SJCRH30 (cell line): ENCODE results near the gene GPS1. TPM values are rescaled to one million over a fixed set of nuclear protein-coding genes. Genes with fewer than 3 reads are reported as not detected.

Experiments used
- DNase-seq, 2 experiments: peaks; one replicate each; pipeline ENCODE4 v3.0.0-alpha.2; 2015 to 2020
- H3K27ac ChIP-seq: fragments of 250-450 bp; sonication (Bioruptor Pico); 2 replicates; pipeline ENCODE4 v1.5.1; 2020; ENCODE audit warnings: mild to moderate bottlenecking, moderate library complexity
- H3K27me3 ChIP-seq: fragments of 250-450 bp; sonication (Bioruptor Pico); 2 replicates; pipeline ENCODE4 v1.5.1; 2020; ENCODE audit warnings: mild to moderate bottlenecking, moderate library complexity
- H3K36me3 ChIP-seq: fragments of 250-450 bp; sonication (Bioruptor Pico); 2 replicates; pipeline ENCODE4 v1.5.1; 2020; ENCODE audit warnings: mild to moderate bottlenecking, moderate library complexity
- H3K4me1 ChIP-seq: fragments of 250-450 bp; sonication (Bioruptor Pico); 2 replicates; pipeline ENCODE4 v1.5.1; 2020; ENCODE audit warnings: mild to moderate bottlenecking, moderate library complexity
- H3K4me3 ChIP-seq: fragments of 250-450 bp; sonication (Bioruptor Pico); 2 replicates; pipeline ENCODE4 v1.5.1; 2020; ENCODE audit warnings: mild to moderate bottlenecking, moderate library complexity
- H3K9me3 ChIP-seq: fragments of 250-450 bp; sonication (Bioruptor Pico); replicated peaks from 2 replicates; pipeline ENCODE4 v1.5.1; 2020; ENCODE audit warnings: mild to moderate bottlenecking, moderate library complexity
- total RNA-seq: library from RNA; depleted of rRNA; stranded (reverse); fragments of >200 nt; shearing (Covaris generic); gene quantifications from 2 replicates; pipeline ENCODE4 v1.2.3, GENCODE V29; 2014

The GPS1 gene
- total RNA-seq, 1 experiment from 2014 or later, result 168 TPM

DNA sequence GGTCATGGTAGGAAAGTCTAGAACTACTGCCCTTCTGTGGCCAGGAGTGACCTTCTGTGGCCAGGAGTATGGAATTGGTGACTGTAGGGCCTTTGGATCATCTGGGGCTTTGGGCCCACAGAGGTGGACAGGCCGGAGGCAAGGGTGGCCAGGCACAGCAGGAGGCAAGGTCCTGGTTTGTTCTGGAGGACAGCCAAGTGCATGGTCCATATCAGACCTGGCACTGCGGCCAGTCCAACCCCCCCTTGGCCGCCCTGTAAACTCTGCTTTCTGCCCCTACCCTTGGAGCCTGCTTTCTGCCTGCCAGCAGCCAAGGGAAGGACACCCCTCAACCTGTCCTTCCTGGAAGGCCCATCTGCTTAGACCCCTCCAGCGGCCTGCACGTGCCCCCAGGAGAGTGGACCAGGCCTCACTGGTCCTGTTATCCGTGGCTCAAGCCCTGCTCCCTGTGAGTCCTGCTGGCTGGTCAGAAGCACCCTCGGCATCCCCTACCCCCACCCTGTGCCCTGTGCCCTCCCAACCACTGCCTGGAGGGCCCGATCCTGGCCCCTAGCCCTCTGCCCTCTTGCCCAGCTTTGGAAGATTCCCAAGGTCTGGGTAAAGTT, 11.9 kb upstream of the GPS1 start:
- H3K27me3 ChIP-seq, result no peaks in the 10 kb centered on the region
- DNase-seq, result no peak
- H3K4me3 ChIP-seq, result no peak overlapping the region
- no peaks in the 10 kb centered on the region for H3K36me3 ChIP-seq
- H3K9me3 ChIP-seq, result no peaks in the 10 kb centered on the region
- peaks cover 3% of the 10 kb centered on the region; the same call in 1 of the 2 replicates for H3K4me1 ChIP-seq
- H3K27ac ChIP-seq, result no peak overlapping the region

GRCh38 chr17:82041144-82041814, 10.4 kb upstream of the GPS1 start:
- no peak overlapping the region for H3K4me3 ChIP-seq
- no peaks in the 10 kb centered on the region for H3K27me3 ChIP-seq

GRCh38 chr17:82042649-82043048, 9.0 kb upstream of the GPS1 start:
- Histone ChIP-seq H3K36me3 (no peaks in the 10 kb centered on the region), H3K27me3 (no peaks in the 10 kb centered on the region), H3K4me1 (no peaks in the 10 kb centered on the region), H3K9me3 (no peaks in the 10 kb centered on the region), H3K4me3 (no peak overlapping the region), H3K27ac (no peak overlapping the region)
- DNase-seq, result no peak

More at GRCh38 chr17:82041144-82041814, 10.4 kb upstream of the GPS1 start:
- no peaks in the 10 kb centered on the region for H3K36me3 ChIP-seq
- no peak for DNase-seq
- H3K4me1 ChIP-seq, result peaks cover 3% of the 10 kb centered on the region; the same call in 1 of the 2 replicates
- no peaks in the 10 kb centered on the region for H3K9me3 ChIP-seq
- no peak overlapping the region for H3K27ac ChIP-seq

GRCh38 chr17:82043507-82043906, 8.2 kb upstream of the GPS1 start:
- Histone ChIP-seq H3K27ac (no peak overlapping the region), H3K9me3 (no peaks in the 10 kb centered on the region), H3K4me3 (no peak overlapping the region), H3K4me1 (no peaks in the 10 kb centered on the region), H3K36me3 (no peaks in the 10 kb centered on the region), H3K27me3 (no peaks in the 10 kb centered on the region)
- DNase-seq, result no peak

DNA sequence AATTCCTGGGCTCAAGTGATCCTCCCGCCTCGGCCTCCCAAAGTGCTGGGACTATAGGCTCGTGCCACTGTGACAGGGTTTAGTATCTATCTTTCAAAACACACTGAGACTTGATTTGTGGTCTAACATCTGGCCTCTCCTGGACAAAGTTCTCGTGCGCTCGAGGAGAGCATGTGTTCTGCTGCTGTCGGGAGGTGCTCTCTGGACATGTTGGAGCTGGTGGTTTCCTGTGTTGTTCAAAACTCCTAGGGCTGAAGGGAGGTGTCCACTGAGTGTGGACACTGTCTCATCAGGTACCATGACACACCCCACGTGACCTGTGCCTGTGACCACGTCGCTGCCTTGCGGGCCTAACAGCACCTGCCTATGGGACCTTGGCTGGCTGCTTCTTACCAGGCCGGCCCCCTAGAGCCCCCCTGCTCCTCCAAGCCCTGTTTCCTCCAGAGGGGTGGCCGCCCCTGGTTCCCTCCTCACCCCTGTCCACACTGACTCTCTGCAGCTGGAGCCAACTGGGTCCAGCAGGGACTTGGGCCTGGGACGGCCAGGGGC, 5.7 kb upstream of the GPS1 start:
- no peaks in the 10 kb centered on the region for H3K9me3 ChIP-seq
- H3K4me1 ChIP-seq, result no peaks in the 10 kb centered on the region
- no peaks in the 10 kb centered on the region for H3K36me3 ChIP-seq
- no peak overlapping the region for H3K27ac ChIP-seq
- no peak overlapping the region for H3K4me3 ChIP-seq
- DNase-seq, result no peak
- H3K27me3 ChIP-seq, result no peaks in the 10 kb centered on the region

DNA sequence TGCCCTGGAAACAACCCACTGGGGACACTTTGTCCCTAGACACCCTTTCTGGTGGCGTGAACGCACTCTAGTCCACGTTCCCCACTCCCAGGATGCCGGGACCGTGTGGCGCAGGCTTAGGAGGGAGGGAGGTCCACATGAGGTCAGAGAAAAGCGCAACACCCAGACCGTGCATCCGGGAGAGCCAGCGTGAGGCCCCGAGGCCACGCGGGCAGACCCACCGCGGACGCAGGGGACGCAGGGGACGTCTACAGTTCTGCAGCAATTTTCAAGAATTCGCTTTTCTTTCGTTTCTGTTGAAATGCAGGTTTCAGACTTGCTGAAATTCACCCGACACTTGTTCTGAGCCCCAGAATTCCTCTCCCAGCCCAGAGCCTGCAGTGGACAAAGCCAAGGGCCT, 4.8 kb upstream of the GPS1 start:
- no peaks in the 10 kb centered on the region for H3K9me3 ChIP-seq
- H3K27ac ChIP-seq, result no peak overlapping the region
- no peaks in the 10 kb centered on the region for H3K27me3 ChIP-seq
- H3K4me1 ChIP-seq, result no peaks in the 10 kb centered on the region
- DNase-seq, result no peak
- no peaks in the 10 kb centered on the region for H3K36me3 ChIP-seq
- H3K4me3 ChIP-seq, result no peak overlapping the region

DNA sequence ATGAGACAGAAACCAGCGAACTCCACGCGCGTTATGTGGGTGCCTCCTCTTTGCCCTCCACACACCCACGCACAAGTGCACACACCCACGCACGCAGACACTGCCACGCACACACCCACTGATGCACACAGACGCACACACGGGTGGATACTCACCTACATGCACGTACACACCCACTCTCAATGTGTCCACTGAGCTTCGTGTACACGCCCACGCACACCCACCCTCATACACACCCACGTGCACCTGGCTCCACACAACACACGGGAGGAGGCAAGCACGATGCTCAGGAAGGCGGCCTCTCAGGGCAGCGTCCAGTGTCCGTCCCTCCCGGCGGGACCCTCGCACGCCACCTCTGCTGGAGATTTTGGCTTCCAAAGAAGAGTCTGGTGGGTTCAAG, 4.3 kb upstream of the GPS1 start:
- H3K9me3 ChIP-seq, result no peaks in the 10 kb centered on the region
- no peak overlapping the region for H3K27ac ChIP-seq
- no peaks in the 10 kb centered on the region for H3K27me3 ChIP-seq
- no peak overlapping the region for H3K4me3 ChIP-seq
- no peaks in the 10 kb centered on the region for H3K36me3 ChIP-seq
- no peak for DNase-seq
- H3K4me1 ChIP-seq, result no peaks in the 10 kb centered on the region

DNA sequence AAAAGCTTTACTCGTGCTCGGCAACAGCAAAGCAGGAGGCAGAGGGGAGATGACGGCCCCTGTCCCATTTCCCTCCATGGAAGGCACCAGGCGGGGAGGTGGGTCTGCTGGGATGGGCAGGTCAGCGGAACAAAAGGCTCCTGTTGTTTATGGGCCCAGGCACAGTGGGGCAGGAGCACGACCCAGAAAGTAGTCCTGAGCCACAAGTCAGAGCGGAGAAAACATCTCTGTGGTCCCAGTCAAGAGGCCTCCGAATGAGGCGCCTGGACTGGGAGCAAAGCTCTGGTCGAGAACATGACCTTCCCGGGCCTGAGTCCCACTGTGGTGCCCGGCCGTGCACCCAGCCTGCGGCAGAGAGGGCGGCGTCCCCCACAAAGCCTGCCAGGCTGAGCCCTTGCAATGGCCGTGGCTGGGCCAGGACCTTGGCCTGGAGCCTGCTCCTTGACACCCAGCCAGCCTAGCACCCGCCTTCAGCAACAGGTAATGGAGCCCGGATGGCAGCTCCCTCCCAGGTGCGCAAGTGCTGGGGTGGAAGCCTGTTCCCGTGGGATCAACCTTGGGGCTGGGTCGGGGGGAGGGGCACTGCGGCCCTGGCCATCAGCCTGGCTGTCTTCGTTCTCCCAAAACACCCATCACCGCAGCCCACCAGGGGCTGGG, 3.7 kb upstream of the GPS1 start:
- no peak for DNase-seq
- Histone ChIP-seq H3K36me3 (no peaks in the 10 kb centered on the region), H3K27ac (no peak overlapping the region), H3K9me3 (no peaks in the 10 kb centered on the region), H3K4me3 (no peak overlapping the region), H3K27me3 (no peaks in the 10 kb centered on the region), H3K4me1 (peaks cover 4% of the 10 kb centered on the region; the same call in 1 of the 2 replicates)

DNA sequence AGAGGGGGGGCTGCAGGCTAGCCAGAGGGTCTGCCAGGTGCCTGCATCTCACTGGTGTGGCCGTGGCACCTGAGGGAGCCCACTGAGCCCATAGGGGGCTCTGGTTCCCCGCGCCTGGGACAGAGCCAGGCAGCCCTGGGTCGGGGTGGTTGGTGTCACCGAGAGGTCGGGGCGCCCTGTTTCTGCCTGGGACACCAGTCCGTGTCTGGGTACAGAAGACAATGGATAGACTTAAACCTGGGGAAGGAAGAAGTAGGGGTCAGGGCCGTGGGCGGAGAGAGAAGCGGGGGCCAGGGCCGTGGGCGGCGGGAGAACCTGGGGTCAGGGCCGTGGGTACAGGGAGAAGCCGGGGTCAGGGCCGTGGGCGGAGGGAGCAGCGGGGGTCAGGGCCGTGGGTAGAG, 3.1 kb upstream of the GPS1 start:
- Histone ChIP-seq H3K27ac (no peak overlapping the region), H3K36me3 (no peaks in the 10 kb centered on the region), H3K4me3 (no peak overlapping the region), H3K27me3 (no peaks in the 10 kb centered on the region), H3K9me3 (no peaks in the 10 kb centered on the region), H3K4me1 (peaks cover 4% of the 10 kb centered on the region; the same call in 1 of the 2 replicates)
- no peak for DNase-seq

- Histone ChIP-seq H3K9me3 (no peaks in the 10 kb centered on the region), H3K4me3 (no peak overlapping the region), H3K4me1 (peaks cover 4% of the 10 kb centered on the region; the same call in 1 of the 2 replicates), H3K27me3 (no peaks in the 10 kb centered on the region), H3K36me3 (peaks cover 3% of the 10 kb centered on the region; the same call in 1 of the 2 replicates), H3K27ac (no peak overlapping the region)
- no peak for DNase-seq
Measured at GRCh38 chr17:82049106-82049505, 2.6 kb upstream of the GPS1 start.

DNA sequence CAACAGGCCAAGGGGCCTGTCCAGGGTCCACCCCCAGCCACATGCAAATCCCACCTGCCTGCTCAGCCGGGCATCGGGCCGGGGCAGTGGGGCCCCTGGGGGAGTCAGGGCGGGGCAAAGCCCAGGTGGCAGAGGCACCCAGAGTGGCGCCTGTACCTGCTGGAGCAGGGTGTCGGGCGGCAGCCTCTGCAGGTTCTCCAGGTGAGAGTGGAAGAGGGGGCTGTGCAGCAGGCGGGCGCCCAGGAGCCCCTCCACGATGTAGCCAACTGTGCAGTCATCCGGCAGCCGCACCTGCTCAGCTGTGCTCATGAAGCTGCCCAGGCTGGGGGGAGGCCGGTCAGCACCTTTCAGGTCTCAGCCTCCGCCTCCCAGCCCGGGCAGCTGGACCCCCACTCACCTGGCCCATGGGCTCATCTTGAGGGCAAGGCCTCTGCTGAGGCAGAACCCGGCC, 2.2 kb upstream of the GPS1 start:
- H3K36me3 ChIP-seq, result peaks cover 7% of the 10 kb centered on the region
- no peaks in the 10 kb centered on the region for H3K27me3 ChIP-seq
- no peaks in the 10 kb centered on the region for H3K9me3 ChIP-seq
- no peak overlapping the region for H3K27ac ChIP-seq
- H3K4me1 ChIP-seq, result peaks cover 4% of the 10 kb centered on the region; the same call in 1 of the 2 replicates
- no peak for DNase-seq
- H3K4me3 ChIP-seq, result no peak overlapping the region

DNA sequence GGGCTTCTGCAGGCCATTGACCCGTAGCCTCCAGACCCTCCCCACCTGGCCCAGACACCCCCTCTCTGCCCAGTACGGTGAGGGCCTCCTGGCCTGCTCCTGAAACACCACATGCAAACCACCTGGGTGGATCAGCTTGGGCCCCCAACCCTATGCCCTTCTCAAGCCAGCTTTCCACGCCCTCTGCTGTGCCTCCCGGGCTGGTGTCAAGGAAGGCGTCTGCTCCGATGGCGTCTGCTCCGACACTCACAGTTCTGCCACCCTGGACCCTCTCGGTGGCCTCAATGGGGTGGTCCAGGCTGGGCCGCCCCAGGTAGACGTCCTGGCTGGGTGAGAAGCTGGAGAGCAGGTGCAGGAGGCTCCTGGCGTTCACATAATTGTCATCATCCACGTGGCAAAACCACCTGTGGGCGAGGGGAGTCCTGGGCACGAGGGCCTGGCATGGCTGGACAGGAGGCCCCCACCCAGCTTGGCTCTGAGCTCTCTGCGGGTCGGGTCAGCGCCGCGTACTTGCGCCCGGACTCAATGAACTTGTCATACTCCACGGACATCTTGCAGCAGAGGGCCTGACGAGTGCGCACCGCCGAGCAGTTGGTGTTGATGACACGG, 1.4 kb upstream of the GPS1 start:
- H3K4me3 ChIP-seq, result peak overlapping the region; percentile 98
- H3K27ac ChIP-seq, result no peak overlapping the region
- no peaks in the 10 kb centered on the region for H3K9me3 ChIP-seq
- no peaks in the 10 kb centered on the region for H3K27me3 ChIP-seq
- H3K4me1 ChIP-seq, result peaks cover 4% of the 10 kb centered on the region; the same call in 1 of the 2 replicates
- DNase-seq, result no peak
- H3K36me3 ChIP-seq, result peaks cover 14% of the 10 kb centered on the region

- H3K4me1 ChIP-seq, result peaks cover 4% of the 10 kb centered on the region; the same call in 1 of the 2 replicates
- peaks cover 19% of the 10 kb centered on the region for H3K36me3 ChIP-seq
- DNase-seq, result no peak
- no peaks in the 10 kb centered on the region for H3K9me3 ChIP-seq
- H3K4me3 ChIP-seq, result peak overlapping the region; percentile 98
- H3K27ac ChIP-seq, result no peak overlapping the region
- no peaks in the 10 kb centered on the region for H3K27me3 ChIP-seq
Measured at GRCh38 chr17:82050761-82051641, 697 bp upstream of the GPS1 start.

DNA sequence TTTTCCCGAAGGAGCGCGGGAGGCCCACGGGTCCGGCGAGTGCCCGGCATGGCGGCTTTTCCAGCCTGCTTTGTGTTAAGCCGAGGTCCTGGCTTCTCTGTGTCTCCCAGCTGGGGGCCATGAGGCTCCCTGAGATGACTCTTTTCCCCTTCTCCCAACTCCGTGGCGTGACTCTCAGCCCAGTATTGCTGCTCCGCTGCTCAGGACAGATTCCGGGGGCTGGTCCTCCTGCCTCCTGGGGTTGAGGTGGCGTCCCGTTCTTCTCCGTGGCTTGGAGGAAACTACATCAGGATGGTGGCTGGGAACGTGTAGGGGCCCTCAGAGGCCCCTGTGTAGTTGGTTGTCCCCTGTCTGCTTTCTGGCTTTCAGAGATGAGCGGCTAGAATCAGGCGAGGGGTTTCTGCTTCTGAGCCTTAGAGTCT, 951 bp downstream of the GPS1 start:
- Histone ChIP-seq H3K27me3 (no peaks in the 10 kb centered on the region), H3K4me3 (peak overlapping the region; percentile 98), H3K9me3 (no peaks in the 10 kb centered on the region), H3K36me3 (peaks cover 36% of the 10 kb centered on the region), H3K4me1 (peaks cover 4% of the 10 kb centered on the region; the same call in 1 of the 2 replicates), H3K27ac (no peak overlapping the region)
- DNase-seq, result no peak
